GDM1 (cell line): ENCODE results near the gene DOK6.
A peak's percentile ranks its signal among the peaks of the same experiment; 100 is the strongest.
"Not testable (repeated sequence)": the region's sequence is repeated elsewhere in the genome, so short reads cannot be mapped to it uniquely, and the experiment has no call there.

Source experiments
- DNase-seq: peaks from one replicate; lab custom pipeline; 2025; lab: John Stamatoyannopoulos, UW

Gene DOK6

GRCh38 chr18:69871363-69871762, 470.7 kb downstream of the DOK6 start:
- DNase-seq, result no peak

- DNase-seq, result no peak
Observed at GRCh38 chr18:69872661-69873060, 472.0 kb downstream of the DOK6 start.

GRCh38 chr18:69874058-69874457, 473.4 kb downstream of the DOK6 start:
- no peak for DNase-seq

- DNase-seq, result no peak
Observed at GRCh38 chr18:69876490-69876889, 475.8 kb downstream of the DOK6 start.

GRCh38 chr18:69878213-69878933, 477.7 kb downstream of the DOK6 start:
- DNase-seq, result no peak

- not testable (repeated sequence) for DNase-seq
Observed at GRCh38 chr18:69879051-69879450, 478.4 kb downstream of the DOK6 start.

GRCh38 chr18:69880083-69880482, 479.4 kb downstream of the DOK6 start:
- DNase-seq, result no peak

- DNase-seq, result no peak
Observed at GRCh38 chr18:69882965-69883668, 482.4 kb downstream of the DOK6 start.

- DNase-seq, result no peak
Observed at GRCh38 chr18:69883781-69884180, 483.1 kb downstream of the DOK6 start.

GRCh38 chr18:69885355-69885754, 484.7 kb downstream of the DOK6 start:
- no peak for DNase-seq

- no peak for DNase-seq
Observed at GRCh38 chr18:69885841-69886531, 485.3 kb downstream of the DOK6 start.

GRCh38 chr18:69887256-69887655, 486.6 kb downstream of the DOK6 start:
- DNase-seq, result no peak

GRCh38 chr18:69889009-69889408, 488.3 kb downstream of the DOK6 start:
- no peak for DNase-seq

- DNase-seq, result no peak
Observed at GRCh38 chr18:69890558-69890957, 489.9 kb downstream of the DOK6 start.

GRCh38 chr18:69894467-69894866, 493.8 kb downstream of the DOK6 start:
- no peak for DNase-seq

- DNase-seq, result no peak
Observed at GRCh38 chr18:69895066-69896047, 494.7 kb downstream of the DOK6 start.

GRCh38 chr18:69897397-69898108, 496.9 kb downstream of the DOK6 start:
- peak; percentile 23 for DNase-seq

- peak; percentile 5 for DNase-seq
Observed at GRCh38 chr18:69898241-69898861, 497.7 kb downstream of the DOK6 start.
